GM18867 (cell line): ENCODE data around the gene TMCO6.
"Not testable (repeated sequence)": the region's sequence is repeated elsewhere in the genome, so short reads cannot be mapped to it uniquely, and the experiment has no call there.

Experiments
- ATAC-seq: cut with Tn5 transposase; IDR thresholded peaks from one replicate; pipeline ENCODE4 v1.9.1; 2021; ENCODE audit warnings: mild to moderate bottlenecking, moderate library complexity; ENCODE audit not compliant: unreplicated experiment

Gene TMCO6

GRCh38 chr5:140630292-140631035, 8.8 kb upstream of the TMCO6 start:
- ATAC-seq: no peak

DNA sequence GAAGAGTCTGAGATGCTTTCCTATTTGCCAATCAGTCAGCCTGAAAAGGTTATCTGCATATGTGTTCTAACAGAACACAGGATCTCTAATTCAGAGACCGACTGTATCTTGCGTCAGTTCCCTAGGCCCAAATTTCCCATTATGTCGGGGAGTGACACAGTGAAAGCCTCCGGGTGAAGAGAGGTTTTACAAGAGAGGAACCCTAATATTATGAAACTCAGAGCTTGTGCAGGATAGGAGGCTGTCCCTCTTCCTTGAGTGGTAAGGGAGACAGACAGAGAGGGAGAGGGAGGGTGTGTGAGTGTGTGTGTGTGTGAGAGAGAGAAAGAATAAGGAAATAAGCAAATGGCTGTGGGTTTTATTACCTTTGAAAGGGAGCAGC, 8.2 kb upstream of the TMCO6 start:
- ATAC-seq: no peak

GRCh38 chr5:140631831-140632365, 7.4 kb upstream of the TMCO6 start:
- peak; percentile 31 for ATAC-seq

DNA sequence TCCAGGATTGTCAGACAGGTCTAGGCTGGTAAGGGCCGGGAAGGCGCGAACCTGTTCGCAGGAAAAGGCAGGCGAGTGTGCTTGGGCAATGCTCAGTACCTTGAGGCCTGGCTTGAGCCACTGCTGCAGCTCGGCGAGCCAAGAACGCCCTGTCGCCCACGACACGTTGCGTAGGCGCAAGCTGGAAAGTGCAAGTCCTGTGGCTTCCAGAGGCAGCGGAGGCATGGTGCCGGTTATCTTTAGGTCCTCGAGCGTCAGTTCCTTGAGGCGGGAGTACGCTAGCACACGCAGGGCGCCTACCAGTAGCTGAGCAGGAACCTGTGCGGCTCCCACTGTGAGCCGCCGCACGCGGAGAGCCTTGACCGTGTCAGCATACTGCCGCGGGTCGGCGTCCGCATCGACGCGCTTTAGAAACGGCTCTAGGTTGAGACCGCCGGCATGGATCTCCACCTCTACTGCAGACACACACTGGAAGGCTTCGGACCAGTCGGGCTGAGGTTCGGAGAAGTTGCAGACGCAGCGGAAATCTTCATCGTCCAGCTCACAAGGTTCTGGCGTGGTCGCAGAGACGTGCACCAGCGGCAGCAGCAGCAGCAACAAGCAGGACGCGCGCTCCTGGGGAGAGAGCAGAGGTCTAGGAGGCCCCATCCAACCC, 6.8 kb upstream of the TMCO6 start:
- peak; percentile 58 for ATAC-seq

- no peak for ATAC-seq
Measured at GRCh38 chr5:140633021-140633471, 6.2 kb upstream of the TMCO6 start, which contains the start of gene CD14. TSS of gene CD14 (minus strand) at chr5:140633175. CDS start at chr5:140633071, 104 bp downstream.

- no peak for ATAC-seq
Measured at GRCh38 chr5:140633501-140633900, 5.8 kb upstream of the TMCO6 start.

- no peak for ATAC-seq
Measured at GRCh38 chr5:140634103-140634502, 5.1 kb upstream of the TMCO6 start.

DNA sequence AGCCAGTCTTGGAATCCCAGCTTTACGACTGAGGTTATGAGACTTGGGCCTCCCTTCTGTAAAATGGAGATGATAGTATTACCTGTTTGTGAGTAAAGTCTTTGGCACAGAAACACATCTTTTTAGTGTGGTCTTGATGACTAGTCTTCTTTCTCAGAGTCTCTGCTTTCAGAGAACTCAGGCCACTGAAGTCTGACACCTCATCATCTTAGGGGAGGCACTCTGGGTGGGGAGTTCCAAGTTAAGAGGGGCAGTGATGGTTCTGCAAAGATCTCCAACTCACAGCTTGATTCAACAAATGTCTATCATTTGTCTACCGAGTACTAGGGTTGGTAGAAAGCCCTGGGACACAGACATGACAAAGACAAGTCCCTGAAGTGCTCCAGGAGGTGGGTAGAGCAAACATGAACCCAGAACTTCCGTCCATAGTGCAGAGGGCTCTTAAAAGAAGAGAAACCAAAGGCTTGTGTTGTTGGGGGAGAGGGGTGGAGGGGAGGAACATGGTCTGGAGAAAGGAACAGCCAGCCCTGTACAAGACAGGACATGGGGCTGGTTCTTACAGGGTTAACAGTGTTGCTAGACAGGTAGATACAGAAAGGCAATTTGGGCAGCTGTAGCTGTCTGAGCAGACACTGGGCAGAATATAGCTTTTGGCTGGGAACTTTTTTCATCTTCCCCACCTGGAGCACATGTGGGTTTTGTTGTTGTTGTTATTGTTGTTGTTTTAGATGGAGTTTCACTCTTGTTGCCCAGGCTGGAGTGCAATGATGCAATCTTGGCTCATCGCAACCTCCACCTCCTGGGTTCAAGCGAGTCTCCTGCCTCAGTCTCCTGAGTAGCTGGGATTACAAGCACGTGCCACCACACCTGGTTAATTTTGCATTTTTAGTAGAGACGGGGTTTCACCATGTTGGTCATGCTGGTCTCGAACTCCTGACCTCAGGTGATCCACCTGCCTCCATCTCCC, 3.7 kb upstream of the TMCO6 start:
- ATAC-seq: no peak

DNA sequence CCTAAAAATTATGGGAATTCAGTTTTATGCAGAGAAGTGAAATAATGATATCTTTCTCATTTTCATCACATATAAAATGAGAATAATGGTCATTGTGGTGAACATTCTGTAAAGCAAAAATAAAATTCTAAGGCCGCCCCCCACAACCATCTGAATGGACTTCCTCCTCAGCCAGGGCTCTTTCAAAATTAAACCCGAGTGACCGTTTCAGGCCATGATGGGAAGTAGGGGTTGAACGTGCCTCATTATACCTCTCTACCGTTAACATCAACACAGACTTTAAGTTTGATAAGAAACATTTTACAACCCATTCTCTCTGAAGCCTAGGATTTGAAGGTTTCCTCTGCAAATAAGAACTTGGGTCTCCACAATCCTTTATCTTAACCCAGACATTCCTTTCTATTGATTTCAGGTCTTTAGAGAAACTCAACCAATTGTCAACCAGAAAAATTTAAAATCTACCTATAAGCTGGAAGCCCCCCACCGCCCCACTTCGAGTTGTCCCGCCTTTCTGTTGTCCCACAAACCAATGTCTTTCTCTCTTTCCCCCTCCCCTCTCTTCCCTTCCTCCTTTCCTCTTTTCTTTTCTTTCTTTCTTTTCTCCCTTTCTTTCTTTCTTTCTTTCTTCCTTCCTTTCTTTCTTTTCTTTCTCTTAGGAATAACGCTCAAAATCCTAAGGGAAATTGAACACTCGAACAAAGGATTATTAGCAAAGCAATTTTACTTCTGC, 1.7 kb upstream of the TMCO6 start:
- ATAC-seq: no peak

DNA sequence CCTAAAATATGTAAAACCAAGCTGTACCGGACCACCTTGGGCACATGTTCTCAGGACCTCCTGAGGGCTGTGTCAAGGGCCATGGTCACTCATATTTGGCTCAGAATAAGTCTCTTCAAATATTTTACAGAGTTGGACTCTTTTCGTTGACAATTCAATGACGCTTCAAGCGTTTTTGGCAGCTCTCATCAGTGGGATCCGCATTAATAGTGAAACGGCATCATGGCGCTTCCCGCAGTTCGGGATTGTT, 428 bp upstream of the TMCO6 start:
- not testable (repeated sequence) for ATAC-seq

DNA sequence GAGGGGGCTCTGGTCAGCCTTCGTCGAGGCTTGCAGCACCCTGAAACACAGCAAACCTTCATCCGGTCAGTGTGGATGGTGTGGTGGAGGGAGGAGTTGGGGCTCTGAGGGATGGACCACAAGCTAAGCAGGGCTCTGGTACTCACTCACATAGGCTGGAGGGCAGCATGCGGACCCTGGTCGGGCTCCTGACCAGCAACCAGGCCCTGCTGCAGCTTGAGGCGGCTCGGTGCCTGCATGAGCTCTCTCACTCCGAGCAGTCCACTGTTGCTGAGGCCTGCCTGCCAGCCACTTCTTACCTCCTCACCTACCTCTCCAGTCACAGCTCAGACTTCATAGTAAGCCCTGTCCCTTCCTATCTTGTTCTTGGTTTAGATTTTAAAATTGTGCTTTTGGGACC, 2.5 kb downstream of the TMCO6 start:
- ATAC-seq: no peak

- no peak for ATAC-seq
Measured at GRCh38 chr5:140642718-140643117, 3.5 kb downstream of the TMCO6 start.

GRCh38 chr5:140647042-140647419, 7.8 kb downstream of the TMCO6 start:
- ATAC-seq: no peak

GRCh38 chr5:140658870-140659269, 19.6 kb downstream of the TMCO6 start:
- ATAC-seq: no peak

DNA sequence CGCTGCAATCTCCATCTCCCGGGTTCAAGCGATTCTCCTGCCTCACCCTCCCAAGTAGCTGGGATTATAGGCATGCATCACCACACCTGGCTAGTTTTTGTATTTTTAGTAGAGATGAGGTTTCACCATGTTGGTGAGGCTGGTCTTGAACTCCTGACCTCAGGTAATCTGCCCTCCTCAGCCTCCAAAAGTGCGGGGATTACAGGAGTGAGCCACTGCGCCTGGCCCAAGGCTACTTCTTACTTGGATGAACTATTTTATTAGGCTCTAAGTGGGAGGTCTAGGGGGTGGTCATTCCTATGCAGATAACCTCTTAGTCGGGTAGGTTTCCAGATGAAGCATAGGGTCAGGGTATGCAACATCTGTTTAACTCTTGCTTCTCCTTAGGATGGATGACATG, 21.1 kb downstream of the TMCO6 start:
- ATAC-seq: not testable (repeated sequence)

DNA sequence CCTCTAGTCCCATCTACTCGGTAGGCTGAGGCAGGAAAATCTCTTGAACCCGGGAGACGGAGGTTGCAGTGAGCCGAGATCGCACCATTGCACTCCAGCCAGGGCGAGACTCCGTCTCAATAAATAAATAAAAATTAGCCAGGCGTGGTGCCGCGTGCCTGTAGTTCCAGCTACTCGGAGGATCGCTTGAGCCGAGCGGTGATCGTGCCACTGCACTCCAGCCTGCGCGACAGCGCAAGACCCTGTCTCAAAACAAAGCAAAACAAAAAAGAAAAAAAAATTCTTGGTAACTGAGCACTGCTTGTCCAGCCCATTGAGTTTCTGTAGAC, 24.7 kb downstream of the TMCO6 start:
- no peak for ATAC-seq

DNA sequence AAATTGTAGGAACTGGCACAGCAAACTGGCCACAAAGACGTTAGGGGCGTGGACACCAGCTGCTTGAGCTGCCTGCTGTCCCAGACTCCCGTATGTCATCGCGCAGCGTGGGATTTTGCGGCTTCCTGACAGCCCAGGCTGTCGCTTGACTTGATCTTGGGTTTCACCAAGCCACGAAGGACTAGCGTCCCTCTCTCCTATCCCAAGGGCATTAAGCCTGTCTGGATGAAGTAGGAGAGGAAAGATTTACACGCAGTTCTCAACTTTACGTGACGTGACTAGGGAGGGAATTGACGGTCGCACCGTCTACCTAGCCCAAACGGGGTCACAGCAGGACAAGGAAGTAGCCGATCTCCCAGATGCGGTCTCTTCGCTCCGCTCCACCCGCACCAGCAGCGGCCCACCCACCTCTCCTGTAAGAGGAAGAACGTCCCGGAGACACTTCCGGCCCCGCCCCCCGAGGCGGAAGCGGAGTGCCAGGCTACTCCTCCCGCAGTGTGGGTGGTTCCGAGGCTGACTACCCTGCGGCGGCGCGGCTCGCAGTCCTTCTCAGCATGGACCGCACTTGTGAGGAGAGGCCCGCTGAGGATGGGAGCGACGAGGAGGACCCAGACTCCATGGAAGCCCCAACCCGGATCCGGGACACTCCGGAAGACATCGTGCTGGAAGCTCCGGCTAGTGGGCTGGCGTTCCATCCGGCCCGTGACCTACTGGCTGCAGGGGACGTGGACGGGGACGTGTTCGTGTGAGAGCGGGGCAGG, 25.3 kb downstream of the TMCO6 start, which contains the start of gene WDR55:
WDR55 (plus strand) TSS at position 546 of the 761 bp plus-strand sequence; CDS start at position 555, 9 bp downstream.
- peak; percentile 98 for ATAC-seq

GRCh38 chr5:140671035-140671434, 31.8 kb downstream of the TMCO6 start:
- not testable (repeated sequence) for ATAC-seq

DNA sequence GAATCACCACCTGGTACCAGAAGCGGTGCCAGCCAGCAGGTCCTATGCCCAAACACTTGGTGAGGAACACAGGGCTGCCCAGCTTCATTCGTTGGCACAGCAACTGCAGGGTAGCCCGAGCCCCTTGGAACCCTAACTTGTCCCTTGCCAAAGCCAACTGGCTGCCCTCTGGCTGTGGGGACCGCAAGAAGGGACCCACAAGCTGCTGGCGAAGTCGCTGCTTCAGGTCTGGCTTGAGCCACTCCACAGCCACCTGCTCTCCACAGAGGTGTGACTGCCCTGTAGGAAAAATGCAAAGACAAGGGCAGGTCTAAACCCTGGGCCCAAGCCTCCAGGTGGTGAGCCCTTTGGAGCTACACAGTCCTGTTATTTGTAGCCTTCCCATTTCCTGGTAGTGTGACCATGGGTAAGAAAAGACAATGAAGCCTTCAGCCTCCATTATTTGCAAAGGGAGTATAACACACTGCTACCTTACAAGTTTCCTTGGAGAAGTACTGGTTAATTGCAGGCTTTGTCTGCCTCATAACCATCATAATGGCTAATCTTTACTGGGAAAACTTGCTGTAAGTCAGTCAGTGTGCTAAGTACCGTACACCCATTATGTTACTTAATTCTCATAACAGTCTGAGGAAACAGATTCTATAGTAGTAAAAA, 32.3 kb downstream of the TMCO6 start:
- ATAC-seq: no peak
